IPS DF 19.7 (cell line): Measurements from ENCODE around the gene HIVEP1.
A peak's percentile ranks its signal among the peaks of the same experiment; 100 is the strongest.

Experiments used
- DNase-seq: peaks from one replicate; pipeline ENCODE4 v3.0.0-alpha.2; 2013; ENCODE audit warnings: low read depth, low spot score

HIVEP1 gene

DNA sequence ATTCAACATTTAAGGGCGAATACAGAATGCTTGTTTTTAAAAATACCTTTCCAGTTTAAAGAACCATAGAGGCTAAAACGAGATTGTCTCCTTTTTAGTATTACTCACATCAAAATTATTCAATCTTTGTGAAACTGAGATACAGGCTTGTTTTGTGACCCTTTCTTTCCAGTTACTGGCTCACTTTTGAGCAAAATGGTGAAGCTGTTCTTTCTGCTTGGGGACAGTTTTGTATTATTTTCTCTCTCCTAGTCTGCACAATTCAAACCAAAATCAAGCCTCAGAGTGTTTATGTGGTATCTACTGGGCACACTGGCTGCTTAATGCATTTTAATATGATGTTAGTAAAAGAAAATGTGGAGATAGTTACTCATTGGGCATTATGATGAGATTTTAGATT, 36.5 kb downstream of the HIVEP1 start:
- no peak for DNase-seq

DNA sequence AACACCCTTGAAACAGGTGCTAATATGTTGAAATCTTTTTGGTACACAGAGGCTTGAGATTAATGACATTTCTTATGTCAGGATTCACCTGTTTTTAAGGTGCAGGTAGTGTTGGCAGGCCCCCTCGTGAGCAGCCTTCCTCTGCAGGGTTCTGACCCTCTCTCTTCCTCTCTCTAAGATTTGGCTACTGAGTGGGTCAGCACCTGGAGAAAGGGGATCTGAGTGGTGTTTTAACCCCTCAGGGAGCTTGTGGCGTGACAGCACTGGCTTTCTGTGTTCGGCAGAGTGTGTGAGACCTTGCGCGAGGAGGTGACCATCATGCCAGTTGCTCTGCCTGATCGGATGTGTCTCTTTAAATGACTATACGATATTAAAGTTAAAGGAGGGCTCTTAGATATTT, 37.1 kb downstream of the HIVEP1 start:
- DNase-seq: no peak

DNA sequence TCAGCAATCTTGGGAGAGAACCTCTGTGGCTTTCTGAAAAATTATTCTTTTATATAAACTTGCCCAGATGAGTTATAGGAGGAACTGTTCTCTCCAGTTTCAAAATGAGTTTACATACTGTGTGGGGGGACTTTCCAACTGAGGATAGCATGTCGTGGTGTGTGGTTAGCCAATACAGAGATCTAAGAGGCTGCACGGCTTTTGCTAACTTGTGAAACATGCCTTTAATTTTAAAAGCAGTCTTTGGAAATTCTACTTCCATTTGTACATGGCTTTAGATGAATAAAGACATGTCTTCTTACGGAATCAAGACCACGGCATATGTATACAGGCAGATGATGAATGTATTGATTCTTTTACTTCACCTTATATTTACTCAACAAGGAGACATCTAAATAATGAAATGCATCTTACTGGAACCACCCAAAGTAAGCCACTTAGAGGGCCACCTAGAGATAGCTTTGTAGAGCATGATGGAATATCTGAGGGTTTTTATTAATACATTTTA, 39.8 kb downstream of the HIVEP1 start:
- no peak for DNase-seq

DNA sequence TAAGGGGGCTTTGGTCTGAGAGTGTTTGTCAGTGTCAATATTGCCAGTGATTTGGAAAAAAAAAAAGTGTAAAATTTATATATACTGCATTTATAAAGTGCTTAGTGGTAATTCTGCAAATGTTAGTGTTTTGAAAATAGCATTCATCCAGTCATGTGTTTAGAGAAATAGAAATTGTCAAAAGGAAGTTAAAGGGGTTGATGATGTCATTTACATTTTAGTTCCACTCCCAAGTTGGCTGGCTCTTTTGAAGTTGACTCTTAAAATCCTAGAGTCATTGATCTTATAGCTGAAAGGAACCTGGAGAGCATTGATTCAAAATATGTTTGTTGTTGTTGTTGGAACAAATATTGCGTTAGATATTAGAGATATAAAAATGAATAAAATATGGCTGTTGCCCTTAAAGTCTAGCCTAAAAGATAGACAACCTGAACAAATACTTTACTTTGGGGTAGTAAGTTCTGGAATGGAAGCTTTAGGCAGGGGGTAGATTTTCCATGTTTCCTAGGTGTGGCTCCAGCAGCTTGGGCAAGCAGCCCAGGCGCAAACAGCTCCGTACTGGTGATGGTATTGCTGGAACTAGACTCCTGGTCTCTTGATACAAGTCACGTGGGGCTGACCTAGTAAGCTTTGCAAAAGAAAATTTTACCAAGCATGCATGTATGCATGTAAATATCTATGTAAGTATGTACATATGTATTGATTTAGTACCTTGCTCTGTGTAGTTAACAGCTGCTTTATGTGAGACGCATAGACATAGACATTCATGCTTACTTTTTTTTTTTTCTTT, 46.3 kb downstream of the HIVEP1 start:
- no peak for DNase-seq

DNA sequence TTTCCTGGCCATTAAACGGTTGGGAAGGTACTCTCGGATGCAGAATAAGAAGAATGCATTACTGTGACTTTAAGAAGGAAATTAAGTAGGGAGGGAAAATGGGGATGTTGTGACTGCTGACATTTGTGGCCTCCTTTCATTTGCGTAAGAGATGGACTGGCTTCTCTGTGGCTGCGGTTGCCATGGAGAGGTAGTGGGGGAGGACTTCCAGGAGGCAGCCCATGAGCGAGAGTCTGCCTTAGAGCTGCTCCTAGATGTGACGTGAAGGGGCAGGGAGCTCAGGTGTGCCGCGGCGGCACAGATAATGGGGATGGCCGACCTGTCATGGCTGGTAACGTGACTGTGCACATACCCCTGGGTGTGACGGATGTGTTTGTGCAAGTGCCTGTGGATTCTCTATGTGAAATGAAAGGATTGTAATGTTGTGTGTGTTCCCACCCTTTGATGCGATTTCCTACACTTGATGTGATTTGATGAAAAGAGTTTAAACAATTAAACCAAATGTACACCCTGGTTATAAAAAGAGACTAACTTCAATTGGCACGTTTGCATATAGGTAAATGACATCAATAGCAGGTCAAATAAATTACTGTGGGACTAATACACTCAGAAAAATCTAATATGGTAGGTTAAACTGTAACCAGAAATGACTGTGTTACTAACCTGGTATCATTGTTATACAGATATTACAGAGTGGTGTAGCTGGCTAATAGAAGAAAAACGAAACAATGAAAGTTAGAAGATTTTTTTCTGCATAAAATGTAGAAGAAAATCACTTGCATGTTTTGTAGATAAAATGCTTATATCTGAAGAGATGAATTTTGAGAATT, 48.9 kb downstream of the HIVEP1 start:
- peak; percentile 77 for DNase-seq

DNA sequence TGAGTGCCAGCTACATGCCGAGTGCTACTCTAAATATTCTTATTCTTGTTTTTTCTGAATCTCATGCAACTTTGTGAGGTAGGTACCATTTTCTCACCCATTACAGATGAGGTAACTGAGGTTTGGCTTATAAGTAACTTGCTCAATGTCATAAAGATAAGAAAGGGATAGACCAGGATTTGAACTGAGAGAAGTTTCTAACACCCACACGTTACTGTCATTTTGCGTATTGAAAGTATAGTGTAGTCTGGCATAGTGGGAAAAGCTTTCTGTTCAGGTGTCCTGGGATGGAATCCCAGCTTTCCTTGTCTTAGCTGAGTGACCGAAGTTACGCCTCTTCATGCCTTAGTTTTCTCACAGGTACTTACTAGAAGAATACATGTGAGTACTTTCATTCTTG, 50.5 kb downstream of the HIVEP1 start:
- no peak for DNase-seq

DNA sequence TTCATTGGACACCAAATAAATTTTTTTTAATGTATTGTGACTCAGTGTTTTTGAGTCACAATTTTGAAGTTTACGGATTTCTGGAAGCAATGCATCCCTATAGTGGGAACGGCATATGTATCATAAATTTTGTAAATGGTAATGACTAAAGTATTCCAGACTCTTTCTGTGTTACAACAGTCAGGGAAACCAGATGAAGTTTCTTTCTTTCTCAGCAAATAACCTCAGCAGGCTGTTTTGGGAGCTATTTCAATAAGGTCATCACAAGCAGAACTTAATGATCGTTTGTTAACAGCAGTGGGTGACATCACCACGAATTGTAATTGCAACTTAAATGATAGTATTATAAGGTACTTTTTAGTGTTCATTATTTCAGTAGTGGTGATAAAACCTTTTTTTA, 52.0 kb downstream of the HIVEP1 start:
- no peak for DNase-seq

DNA sequence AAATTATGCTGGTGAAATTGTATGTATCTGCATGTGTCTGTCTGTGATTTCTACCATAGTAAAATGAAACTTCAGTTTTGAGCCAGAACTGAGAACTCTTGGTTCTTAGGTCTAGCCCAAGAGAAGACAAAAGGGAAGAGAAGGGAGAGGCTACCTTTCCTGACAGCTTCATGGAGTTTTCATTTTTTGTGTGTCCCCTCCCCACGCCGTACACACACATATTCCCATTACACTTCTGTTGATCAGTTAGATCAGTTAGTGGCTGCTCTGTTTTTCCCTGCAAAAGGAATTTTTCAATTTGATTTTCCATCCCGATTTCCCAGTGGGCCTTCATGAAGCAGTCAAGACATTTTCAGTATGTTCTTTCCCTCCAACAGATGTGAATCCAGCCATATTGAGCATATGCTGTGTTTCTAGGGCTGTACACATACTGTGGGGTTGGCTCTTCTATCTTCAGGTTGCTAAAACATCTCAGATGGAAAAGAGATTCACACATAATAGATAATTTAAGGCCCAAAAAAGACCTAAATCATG, 52.5 kb downstream of the HIVEP1 start:
- DNase-seq: no peak

DNA sequence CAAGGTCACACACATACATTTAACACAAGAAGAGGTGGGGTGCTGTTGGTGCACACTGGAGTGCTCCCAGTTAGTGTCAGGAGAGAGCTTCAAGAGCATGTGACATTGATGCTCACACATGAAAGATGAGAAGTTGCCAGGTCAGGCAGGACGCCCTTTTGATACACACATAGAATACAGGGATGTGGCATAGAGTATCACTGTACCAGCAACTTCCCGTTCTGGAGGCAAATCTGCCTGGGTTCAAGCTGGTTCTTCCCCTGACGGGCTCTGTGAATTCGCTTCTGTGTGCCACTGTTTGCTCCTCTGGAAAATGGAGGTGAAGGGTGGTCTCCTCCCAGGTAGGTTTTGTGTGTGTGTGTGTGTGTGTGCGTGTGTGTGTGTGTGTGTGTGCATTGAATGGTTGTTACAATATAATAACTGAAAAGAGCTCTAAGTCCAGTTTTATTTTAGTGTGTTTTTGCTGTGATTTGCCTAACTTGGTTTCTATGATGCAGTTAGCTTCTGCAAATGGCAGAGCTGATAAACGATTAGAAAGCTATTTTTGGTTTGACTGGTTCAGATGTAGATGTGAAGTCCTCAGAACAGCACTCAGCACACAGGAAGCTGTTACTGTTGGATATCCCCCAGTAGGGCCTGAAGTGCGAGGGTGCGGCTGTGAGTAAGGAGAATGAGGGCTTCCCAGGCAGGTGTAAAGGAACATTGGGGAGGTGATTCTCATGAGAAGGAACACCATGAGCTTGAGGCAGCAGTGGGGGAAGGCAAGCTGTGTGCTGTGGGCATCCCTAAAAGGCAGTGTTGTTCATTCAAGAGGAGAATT, 53.4 kb downstream of the HIVEP1 start:
- no peak for DNase-seq

DNA sequence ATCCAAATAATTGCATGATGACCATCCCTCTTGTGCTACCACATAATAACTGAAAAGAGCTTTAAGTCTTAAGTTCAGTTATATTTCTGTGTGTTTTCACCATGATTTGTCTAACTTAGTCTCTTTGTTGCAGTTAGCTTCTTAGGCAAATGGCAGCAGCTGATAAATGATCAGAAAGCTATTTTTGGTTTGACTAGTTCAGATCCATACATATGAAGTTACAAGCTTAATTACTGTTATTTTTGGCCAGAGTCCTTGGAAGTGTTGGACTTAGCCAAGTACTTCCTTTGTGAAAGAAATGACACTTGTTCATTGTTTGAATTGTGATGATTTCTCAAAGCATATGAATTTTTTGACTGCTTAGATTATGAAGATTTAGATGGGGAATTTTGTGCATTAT, 54.2 kb downstream of the HIVEP1 start:
- DNase-seq: no peak

DNA sequence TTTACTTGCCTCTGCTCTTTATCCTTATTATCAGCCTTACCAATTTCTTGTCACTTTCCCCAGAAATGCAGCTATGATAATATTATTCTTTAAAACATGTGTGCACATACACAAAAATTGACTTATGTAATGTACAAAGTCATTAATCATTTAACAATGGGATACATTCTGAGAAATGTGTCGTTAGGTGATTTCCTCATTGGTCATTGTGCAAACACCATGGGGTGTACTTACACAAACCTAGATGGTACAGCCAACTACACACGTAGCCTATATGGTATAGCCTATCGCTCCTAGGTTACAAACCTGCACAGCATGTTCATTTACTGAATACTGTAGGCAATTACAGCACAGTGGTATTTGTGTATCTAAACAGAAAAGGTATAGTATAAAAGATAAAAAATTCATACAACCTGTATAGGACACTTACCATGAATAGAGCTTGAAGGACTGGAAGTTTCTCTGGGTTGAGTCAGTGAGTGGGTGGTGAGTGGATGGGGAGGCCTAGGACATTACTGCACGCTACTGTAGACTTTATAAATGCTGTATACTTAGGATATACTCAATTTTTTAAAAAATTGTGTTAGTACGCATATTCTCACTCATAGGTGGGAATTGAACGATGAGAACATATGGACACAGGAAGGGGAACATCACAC, 56.9 kb downstream of the HIVEP1 start:
- DNase-seq: no peak

DNA sequence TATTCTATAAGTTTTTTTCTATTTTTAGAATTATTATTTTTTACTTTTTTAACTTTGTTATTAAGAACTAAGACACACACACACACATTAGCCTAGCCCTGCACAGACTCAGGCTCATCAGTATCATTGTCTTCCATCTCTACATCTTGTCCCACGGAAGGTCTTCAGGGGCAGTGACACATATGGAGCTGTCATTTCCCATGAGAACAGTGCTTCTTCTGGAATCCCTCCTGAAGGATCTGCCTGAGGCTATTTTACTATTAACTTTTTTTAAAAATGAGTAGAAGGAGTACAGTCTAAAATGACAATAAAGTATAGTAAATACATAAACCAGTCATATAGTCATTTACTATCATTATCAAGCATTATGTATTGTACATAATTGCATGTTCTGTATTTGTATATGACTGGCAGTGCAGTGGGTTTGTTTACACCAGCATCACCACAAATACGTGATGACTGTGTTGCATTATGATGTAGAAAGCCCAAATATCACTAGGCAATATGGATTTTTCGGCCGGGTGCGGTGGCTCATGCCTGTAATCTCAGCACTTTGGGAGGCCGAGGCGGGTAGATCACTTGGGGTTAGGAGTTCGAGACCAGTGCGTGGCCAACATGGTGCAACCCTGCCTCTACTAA, 57.9 kb downstream of the HIVEP1 start:
- no peak for DNase-seq

DNA sequence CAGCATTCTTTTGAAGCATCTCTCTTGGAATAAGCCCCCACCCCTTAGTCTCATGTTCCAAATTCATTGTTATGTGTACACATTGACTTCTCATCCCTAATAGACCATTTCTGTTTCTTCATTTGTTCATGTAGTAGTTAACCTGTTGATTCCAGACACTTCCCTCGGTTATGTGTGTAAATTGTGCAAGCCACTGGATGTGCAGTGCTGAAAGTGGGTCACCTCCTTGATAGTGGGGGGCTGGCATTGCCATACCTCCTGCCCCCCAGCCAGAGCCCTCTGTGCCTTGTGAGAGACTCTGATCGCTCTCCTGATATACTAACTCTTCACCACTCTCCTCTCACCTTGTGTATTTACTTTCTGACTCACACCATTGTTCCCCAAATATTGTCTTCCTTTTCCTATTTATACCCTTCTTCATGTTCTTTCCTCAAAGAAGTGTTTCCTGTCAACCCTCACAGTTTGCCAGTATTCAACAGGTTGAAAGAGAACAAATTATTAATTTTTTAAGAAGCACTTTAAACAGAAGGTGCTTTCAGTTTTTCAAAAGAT, 59.0 kb downstream of the HIVEP1 start:
- DNase-seq: no peak

DNA sequence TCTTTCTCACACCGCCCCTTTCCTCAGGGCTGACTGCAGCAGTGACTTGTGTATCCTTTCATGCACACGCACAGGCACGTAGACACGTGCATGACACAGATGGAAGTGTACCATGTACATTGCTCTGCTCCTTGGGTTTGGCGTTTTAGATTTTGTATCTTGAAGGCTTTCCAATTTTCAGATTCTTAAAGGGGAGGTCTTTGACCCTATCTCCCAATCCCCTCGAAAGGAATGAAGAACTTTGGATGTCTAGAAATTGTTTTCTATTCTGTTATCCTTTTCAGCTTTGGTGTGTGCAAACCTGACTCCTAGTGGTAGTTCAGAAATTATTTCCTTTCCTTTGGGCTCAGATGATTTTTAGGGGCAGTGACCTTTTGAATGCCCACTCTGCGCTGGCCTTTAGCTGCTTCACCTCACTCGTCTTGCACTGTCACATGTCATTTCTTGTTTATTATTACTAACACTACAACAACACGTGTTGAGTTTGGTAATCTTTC, 63.0 kb downstream of the HIVEP1 start:
- no peak for DNase-seq

DNA sequence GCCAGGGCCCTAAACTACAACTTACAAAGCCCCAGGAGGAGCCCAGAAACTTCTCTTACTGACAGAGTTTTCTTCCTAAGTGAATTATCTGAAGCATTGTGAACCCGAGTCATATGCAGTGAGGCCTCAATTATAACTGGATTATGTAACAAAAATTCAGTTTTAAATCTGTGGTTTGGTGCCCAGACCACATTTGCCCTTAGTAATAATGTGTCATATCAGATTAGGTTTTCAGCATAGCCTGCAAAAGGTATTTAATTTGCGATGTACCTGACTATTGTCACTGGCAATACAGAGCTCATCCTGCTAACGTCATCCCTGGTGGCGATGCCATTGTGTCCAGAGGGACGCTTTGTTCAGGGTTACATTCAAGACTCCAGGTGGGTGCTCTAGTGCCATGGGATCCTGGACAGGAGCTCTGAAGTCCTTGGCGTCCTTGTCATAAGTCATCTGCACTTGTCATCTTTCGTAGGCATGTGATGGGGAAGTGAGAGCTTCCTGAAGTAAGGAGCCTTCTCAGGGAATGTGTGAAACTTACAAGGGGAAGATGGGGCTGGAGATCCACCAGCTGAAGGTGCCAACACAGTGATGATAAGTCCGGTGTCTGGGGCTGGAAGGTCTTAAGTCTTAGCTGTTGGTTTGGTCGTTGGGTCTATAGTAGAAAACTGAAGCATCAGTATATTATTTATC, 65.1 kb downstream of the HIVEP1 start:
- DNase-seq: no peak

DNA sequence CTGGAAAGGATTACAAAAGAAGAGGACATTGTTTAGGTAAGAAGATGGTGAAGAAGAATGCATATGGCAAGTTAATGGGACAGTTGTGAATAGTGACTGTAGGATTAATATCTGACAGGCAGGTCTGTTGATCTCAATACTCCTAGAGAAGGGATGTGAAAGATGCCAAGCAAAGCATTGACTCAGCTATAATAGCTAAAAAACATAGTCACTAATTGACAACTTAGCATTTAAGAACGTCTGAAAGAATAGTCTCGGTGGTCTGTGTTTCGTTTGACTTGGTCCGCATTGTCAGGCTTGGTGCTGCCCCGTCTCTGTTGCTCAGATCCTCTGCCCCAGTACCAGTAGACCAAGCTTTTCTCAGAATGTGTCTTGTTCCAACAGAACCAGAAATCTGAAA, 65.9 kb downstream of the HIVEP1 start:
- no peak for DNase-seq

DNA sequence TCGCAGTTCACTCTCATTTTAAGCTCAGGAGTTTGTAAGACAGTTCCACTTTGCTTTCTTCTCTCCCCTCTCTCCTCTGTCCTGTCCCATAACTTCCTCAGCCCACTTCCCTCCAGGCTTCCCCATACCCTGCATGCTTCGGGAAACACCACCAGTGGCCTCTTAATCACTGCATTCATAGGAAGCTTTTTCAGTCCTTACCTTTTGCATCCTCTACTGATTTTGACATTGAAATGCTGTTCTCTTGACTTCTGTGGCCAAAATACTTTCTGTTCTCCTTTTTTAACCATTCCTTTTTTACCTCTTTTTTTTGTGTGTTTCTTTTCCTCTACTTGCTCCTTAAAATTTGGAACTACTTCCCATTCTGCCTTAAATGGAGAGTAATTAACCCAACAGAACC, 69.7 kb downstream of the HIVEP1 start:
- DNase-seq: no peak

DNA sequence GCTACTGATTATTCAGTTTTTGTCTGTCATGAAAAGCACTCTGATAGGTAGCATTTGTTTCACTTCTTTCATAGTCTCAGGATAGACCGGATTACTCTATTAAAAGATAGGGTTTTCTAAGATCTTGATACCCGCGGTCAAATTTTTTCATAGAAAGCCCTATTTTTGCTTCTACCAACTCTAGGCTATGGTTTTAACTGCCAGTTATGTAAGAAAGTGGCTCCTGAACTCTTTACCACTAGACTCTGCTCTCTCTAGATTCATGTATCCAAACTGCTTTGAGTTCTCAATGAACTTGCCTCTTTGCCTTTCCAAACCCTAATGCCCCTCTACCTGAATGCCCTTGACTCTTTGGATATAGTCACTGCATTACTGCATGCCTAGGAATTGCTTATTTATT, 70.3 kb downstream of the HIVEP1 start:
- no peak for DNase-seq

DNA sequence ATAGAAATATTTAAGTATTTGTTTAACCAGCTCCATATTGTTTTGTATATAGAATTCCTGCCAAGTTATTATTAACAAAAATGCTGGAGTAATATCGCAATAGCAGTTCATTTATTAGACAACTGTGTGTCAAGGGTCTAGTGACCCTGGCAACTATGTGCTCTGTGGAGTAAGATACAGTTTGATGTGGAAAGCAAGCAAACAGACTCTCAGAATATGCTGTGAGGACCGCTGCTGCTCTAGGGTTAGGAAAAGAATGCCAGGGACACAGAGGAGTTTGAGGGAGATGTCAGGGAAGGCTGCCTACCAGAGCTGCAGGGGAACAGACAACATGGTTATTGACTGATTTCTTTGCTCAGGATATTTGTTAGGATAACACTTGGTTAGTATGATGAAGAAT, 71.2 kb downstream of the HIVEP1 start:
- no peak for DNase-seq

DNA sequence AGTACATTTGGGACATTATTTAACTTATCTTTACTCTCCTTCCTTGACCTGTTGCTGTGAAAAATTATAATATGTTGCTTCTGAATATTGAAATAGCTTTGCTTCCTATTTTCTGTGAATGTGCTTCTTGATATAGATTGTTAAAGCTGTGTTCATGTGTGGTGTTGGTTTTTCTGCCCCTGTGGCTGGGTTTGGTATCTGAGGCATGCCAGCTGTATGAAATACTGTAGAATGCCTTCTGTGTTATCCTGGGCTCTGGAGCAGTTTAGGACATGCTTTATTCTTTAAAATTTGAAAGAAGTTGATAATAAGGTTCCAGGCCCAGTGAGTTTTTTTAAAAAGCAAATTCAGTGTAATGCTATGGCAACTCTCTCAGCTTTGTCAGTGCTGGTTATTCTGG, 71.7 kb downstream of the HIVEP1 start:
- no peak for DNase-seq
